ENCODE results near the gene ABCA4. TPM values are rescaled to one million over a fixed set of nuclear protein-coding genes. Genes with fewer than 3 reads are reported as not detected.

The ABCA4 gene
- total and polyA plus RNA-seq, 2 of the 8 experiments (the other 6 are each of a cell fraction or from before 2014, with no cell fraction given) = 0.06 TPM; not detected in 1

GRCh38 chr1:93991271-93991670 lies 129.7 kb downstream of the ABCA4 start:
- H3K27me3 ChIP-seq (replicated peaks in 1 of 4; ENCODE audit: control insufficient read depth in 3 of 4, extremely low read depth in 1 of 4, insufficient read depth in 3 of 4, low read length in 3 of 4) = no peaks in the 10 kb centered on the region
- H4K5ac ChIP-seq (ENCODE audit: insufficient read length, low read depth, low read length) = no peak overlapping the region
- no peak overlapping the region for H4K91ac ChIP-seq (replicated peaks; ENCODE audit: insufficient read length, low read length)
- H3K23ac ChIP-seq (ENCODE audit: insufficient read length) = no peak overlapping the region
- H3K9ac ChIP-seq (replicated peaks in 1 of 4; ENCODE audit: extremely low read depth in 1 of 4, low read depth in 3 of 4, low read length in 3 of 4) = no peak overlapping the region
- H3K79me1 ChIP-seq (ENCODE audit: low read depth, low read length) = no peaks in the 10 kb centered on the region
- H3K4ac ChIP-seq (replicated peaks; ENCODE audit: insufficient read length, low read depth, low read length) = no peak overlapping the region
- H3K9me3 ChIP-seq (ENCODE audit: insufficient read depth in 2 of 2, low read depth in 1 of 2, low read length in 1 of 2) = no peaks in the 10 kb centered on the region
- no peak overlapping the region for H2BK120ac ChIP-seq (replicated peaks; ENCODE audit: low read depth, low read length)
- peaks cover 0 to 3% (median 0%) of the 10 kb centered on the region in 4 experiments; a peak in 2 of 7 replicates for H3K4me1 ChIP-seq (replicated peaks in 1 of 4; ENCODE audit: control insufficient read depth in 3 of 4, insufficient read depth in 4 of 4, low read length in 3 of 4)
- no peak overlapping the region for H3K14ac ChIP-seq (ENCODE audit: insufficient read length)
- no peak overlapping the region for H2AK5ac ChIP-seq (ENCODE audit: low read depth, low read length)
- ChIA-PET POLR2A (ENCODE audit: partially characterized antibody) (no interaction called here), CTCF (ENCODE audit: partially characterized antibody) (interaction anchor here (1.5 to 5.3 kb wide), 4 partner anchors 11 to 343 kb away, joined by 5 to 46 read pairs (median 6); no protein-coding TSS in a partner anchor)
- H2BK20ac ChIP-seq (ENCODE audit: low read length) = no peak overlapping the region
- 86% methylated on average over 4 of the region's 4 CpGs; no CpG with 5 or more reads in 1 of the 2 experiments for WGBS, 2 experiments (ENCODE audit: extremely low coverage in 1 of 2, insufficient coverage in 1 of 2, insufficient read length in 1 of 2, insufficient replicate concordance in 2 of 2, low coverage in 1 of 2, low lambda C conversion rate in 2 of 2, missing lambda C conversion rate in 1 of 2)
- no peaks in the 10 kb centered on the region for H3K36me3 ChIP-seq (ENCODE audit: control insufficient read depth in 2 of 4, insufficient read depth in 4 of 4, low read length in 3 of 4)
- no peak overlapping the region for H2BK15ac ChIP-seq (ENCODE audit: low read length)
- H3K79me2 ChIP-seq (ENCODE audit: control insufficient read depth in 1 of 2, insufficient read depth in 2 of 2, low read length in 2 of 2) = no peaks in the 10 kb centered on the region
- no peak overlapping the region for H2BK5ac ChIP-seq (ENCODE audit: low read depth, low read length)
- no peak overlapping the region for H3K27ac ChIP-seq (ENCODE audit: low read depth, low read length)
- no peak overlapping the region for H3K18ac ChIP-seq (ENCODE audit: extremely low read depth, low read length)
- 0 out of 2 replicates have a peak overlapping the region, but pooled peaks have one; percentile 26 for H2AFZ ChIP-seq (ENCODE audit: low read length)
- H4K8ac ChIP-seq (ENCODE audit: extremely low read depth, insufficient read depth, low read length) = no peak overlapping the region
- FAIRE-seq (no peak), DNase-seq (ENCODE audit: low read depth in 1 of 2, low spot score in 2 of 2) (no peak)
- no peak overlapping the region for H3K4me3 ChIP-seq (ENCODE audit: extremely low read depth in 1 of 4, insufficient read depth in 2 of 4, low read depth in 3 of 4, low read length in 4 of 4)
- H3K23me2 ChIP-seq (ENCODE audit: low read depth, low read length) = no peaks in the 10 kb centered on the region
- TF ChIP-seq CTBP2 (IDR thresholded peaks at IDR 0.05; ENCODE audit: borderline replicate concordance, insufficient read depth, insufficient read length, low read length) (no peak), TBP (IDR thresholded peaks at IDR 0.05; ENCODE audit: low read depth, low read length) (no peak), BRCA1 (IDR thresholded peaks at IDR 0.05; ENCODE audit: low read depth, low read length) (no peak), TCF12 (IDR thresholded peaks at IDR 0.05; ENCODE audit: low read depth, low read length) (no peak), ATF2 (IDR thresholded peaks at IDR 0.05; ENCODE audit: low read length) (no peak)
- no peak overlapping the region for H3K4me2 ChIP-seq (ENCODE audit: insufficient read depth in 1 of 2, low read depth in 2 of 2, low read length in 2 of 2)
- no peak overlapping the region for H2BK12ac ChIP-seq (ENCODE audit: low read depth, low read length)
- H4K20me1 ChIP-seq (replicated peaks in 1 of 2; ENCODE audit: control insufficient read depth in 1 of 2, insufficient read depth in 2 of 2, low read length in 2 of 2) = no peaks in the 10 kb centered on the region
- H3K56ac ChIP-seq (replicated peaks; ENCODE audit: insufficient read length, low read depth, low read length) = no peak overlapping the region
